Measurements from ENCODE around the gene KCNAB1.

- no peak for TF ChIP-seq CTCF (conservative IDR thresholded peaks at IDR 0.05 in 1 of 2, IDR thresholded peaks at IDR 0.05 in 1 of 2; ENCODE audit: low read depth in 1 of 2, low read length in 2 of 2)
- no peak for TF ChIP-seq EZH2 (IDR thresholded peaks at IDR 0.05; ENCODE audit: low read length, missing control alignments)
Measured at GRCh38 chr3:156497326-156497725, 376.9 kb downstream of the KCNAB1 start.

Data from fibroblast of lung (primary cell).